H1 (cell line): Measurements from ENCODE around the gene PANX2. TPM values are rescaled to one million over a fixed set of nuclear protein-coding genes. Genes with fewer than 3 reads are reported as not detected.
A peak's percentile ranks its signal among the peaks of the same experiment; 100 is the strongest.

ENCODE experiments used
- CTCF ChIA-PET: fragments of 300-600 bp; sonication (Branson Sonifier 250); formaldehyde crosslinking; loops from one replicate; lab custom pipeline; 2021; ENCODE audit not compliant: partially characterized antibody; lab: Charles Lee
- POLR2A ChIA-PET: fragments of 300-600 bp; sonication (Branson Sonifier 250); formaldehyde crosslinking; loops from one replicate; lab custom pipeline; 2021; ENCODE audit warnings: inconsistent platforms; ENCODE audit not compliant: partially characterized antibody; lab: Charles Lee
- DNase-seq, 2 experiments: peaks; one replicate each; pipeline versions ENCODE4 v3.0.0 to v3.0.0-alpha.2; 2010 to 2022; ENCODE audit warnings: low spot score in 2 of 2, low read depth in 1 of 2, mixed read lengths in 1 of 2
- FAIRE-seq: peaks from 2 replicates; lab custom pipeline; 2011; peaks lifted over from hg19 to GRCh38; lab: Jason Lieb, UNC
- H2AFZ ChIP-seq: 2 replicates; pipeline ENCODE4 v1.8.1; 2012; ENCODE audit warnings: low read length, inconsistent platforms
- H2AK5ac ChIP-seq: 2 replicates; pipeline ENCODE4 v1.6.1; 2013; ENCODE audit warnings: low read depth, low read length
- H2BK120ac ChIP-seq: replicated peaks from 2 replicates; pipeline ENCODE3; 2013; ENCODE audit warnings: low read depth, low read length, inconsistent platforms
- H2BK12ac ChIP-seq: 2 replicates; pipeline ENCODE4 v1.6.1; 2013; ENCODE audit warnings: low read depth, low read length
- H2BK15ac ChIP-seq: 2 replicates; pipeline ENCODE4 v1.6.1; 2013; ENCODE audit warnings: low read length
- H2BK20ac ChIP-seq: 2 replicates; pipeline ENCODE4 v1.6.1; 2013; ENCODE audit warnings: low read length
- H2BK5ac ChIP-seq: 2 replicates; pipeline ENCODE4 v1.6.1; 2013; ENCODE audit warnings: low read depth, low read length
- H3K14ac ChIP-seq: 2 replicates; pipeline ENCODE4 v1.6.1; 2013; ENCODE audit warnings: inconsistent platforms; ENCODE audit not compliant: insufficient read length
- H3K18ac ChIP-seq: 2 replicates; pipeline ENCODE4 v1.6.1; 2013; ENCODE audit warnings: low read length; ENCODE audit errors: extremely low read depth
- H3K23ac ChIP-seq: 2 replicates; pipeline ENCODE4 v1.6.1; 2013; ENCODE audit warnings: inconsistent platforms; ENCODE audit not compliant: insufficient read length
- H3K23me2 ChIP-seq: 2 replicates; pipeline ENCODE4 v1.6.1; 2013; ENCODE audit warnings: low read depth, low read length
- H3K27ac ChIP-seq: 2 replicates; pipeline ENCODE4 v1.6.1; 2011; ENCODE audit warnings: low read depth, low read length, inconsistent platforms
- H3K27me3 ChIP-seq, 4 experiments: replicated peaks in 1 of 4; 1 replicate in 1 of 4; 2 replicates in 3 of 4; pipeline versions ENCODE4 v1.6.1 to v1.8.1; 2011 to 2013; ENCODE audit warnings: low read length in 3 of 4, mild to moderate bottlenecking in 3 of 4, inconsistent platforms in 2 of 4, mixed read lengths in 2 of 4, moderate library complexity in 1 of 4; ENCODE audit not compliant: control insufficient read depth in 3 of 4, insufficient read depth in 3 of 4; ENCODE audit errors: extremely low read depth in 1 of 4
- H3K36me3 ChIP-seq, 4 experiments: 2 replicates each; pipeline versions ENCODE4 v1.6.1 to v1.8.1; 2011 to 2013; ENCODE audit warnings: mild to moderate bottlenecking in 4 of 4, low read length in 3 of 4, moderate library complexity in 2 of 4, control low read depth in 1 of 4, inconsistent platforms in 1 of 4; ENCODE audit not compliant: insufficient read depth in 4 of 4, control insufficient read depth in 2 of 4
- H3K4ac ChIP-seq: replicated peaks from 2 replicates; pipeline ENCODE3; 2013; ENCODE audit warnings: low read length, low read depth, mixed read lengths, inconsistent platforms; ENCODE audit not compliant: insufficient read length
- H3K4me1 ChIP-seq, 4 experiments: replicated peaks in 1 of 4; 1 replicate in 1 of 4; 2 replicates in 3 of 4; pipeline versions ENCODE4 v1.6.1 to v1.8.1; 2011 to 2013; ENCODE audit warnings: low read length in 3 of 4, inconsistent platforms in 2 of 4, mixed read lengths in 1 of 4; ENCODE audit not compliant: insufficient read depth in 4 of 4, control insufficient read depth in 3 of 4
- H3K4me2 ChIP-seq, 2 experiments: 2 replicates each; pipeline versions ENCODE4 v1.6.1 to v1.8.1; 2011 to 2013; ENCODE audit warnings: low read depth in 2 of 2, low read length in 2 of 2, control low read depth in 1 of 2, inconsistent platforms in 1 of 2, mild to moderate bottlenecking in 1 of 2; ENCODE audit not compliant: insufficient read depth in 1 of 2
- H3K4me3 ChIP-seq, 4 experiments: fragments of 200-600, 300-600 bp in 1 of 4; sonication (generic), shearing (Covaris generic), sonication (Bioruptor Twin) in 1 of 4; 2 replicates each; pipeline versions ENCODE4 v1.5.1 to v1.8.1; 2011 to 2016; ENCODE audit warnings: low read length in 4 of 4, low read depth in 3 of 4, control low read depth in 2 of 4, inconsistent platforms in 2 of 4, mild to moderate bottlenecking in 2 of 4, mixed read lengths in 1 of 4, moderate library complexity in 1 of 4; ENCODE audit not compliant: insufficient read depth in 2 of 4; ENCODE audit errors: extremely low read depth in 1 of 4
- H3K56ac ChIP-seq: replicated peaks from 2 replicates; pipeline ENCODE3; 2013; ENCODE audit warnings: low read depth, mild to moderate bottlenecking, mixed read lengths, low read length, inconsistent platforms; ENCODE audit not compliant: insufficient read length
- H3K79me1 ChIP-seq: 2 replicates; pipeline ENCODE4 v1.6.1; 2013; ENCODE audit warnings: low read depth, low read length, control low read depth
- H3K79me2 ChIP-seq, 2 experiments: 2 replicates each; pipeline versions ENCODE4 v1.6.1 to v1.8.1; 2012 to 2013; ENCODE audit warnings: low read length in 2 of 2, mild to moderate bottlenecking in 2 of 2, inconsistent platforms in 1 of 2; ENCODE audit not compliant: insufficient read depth in 2 of 2, control insufficient read depth in 1 of 2
- H3K9ac ChIP-seq, 4 experiments: replicated peaks in 1 of 4; 1 replicate in 1 of 4; 2 replicates in 3 of 4; pipeline versions ENCODE4 v1.6.1 to v1.8.1; 2011 to 2013; ENCODE audit warnings: low read depth in 3 of 4, low read length in 3 of 4, control low read depth in 2 of 4, mild to moderate bottlenecking in 2 of 4, moderate library complexity in 2 of 4, inconsistent platforms in 1 of 4; ENCODE audit errors: extremely low read depth in 1 of 4
- H3K9me3 ChIP-seq, 2 experiments: 2 replicates each; pipeline versions ENCODE4 v1.6.1 to v1.8.1; 2012 to 2013; ENCODE audit warnings: mild to moderate bottlenecking in 2 of 2, moderate library complexity in 2 of 2, control low read depth in 1 of 2, inconsistent platforms in 1 of 2, low read depth in 1 of 2, low read length in 1 of 2, mixed read lengths in 1 of 2; ENCODE audit not compliant: insufficient read depth in 2 of 2
- H4K20me1 ChIP-seq, 2 experiments: replicated peaks in 1 of 2; 2 replicates each; pipeline versions ENCODE3 to v1.8.1; 2011 to 2013; ENCODE audit warnings: inconsistent platforms in 2 of 2, low read length in 2 of 2, mild to moderate bottlenecking in 1 of 2; ENCODE audit not compliant: insufficient read depth in 2 of 2, control insufficient read depth in 1 of 2
- H4K5ac ChIP-seq: 2 replicates; pipeline ENCODE4 v1.6.1; 2013; ENCODE audit warnings: low read length, low read depth, mixed read lengths, inconsistent platforms; ENCODE audit not compliant: insufficient read length
- H4K8ac ChIP-seq: 2 replicates; pipeline ENCODE4 v1.8.0; 2013; ENCODE audit warnings: mild to moderate bottlenecking, moderate library complexity, low read length, inconsistent platforms; ENCODE audit not compliant: insufficient read depth; ENCODE audit errors: extremely low read depth
- H4K91ac ChIP-seq: replicated peaks from 2 replicates; pipeline ENCODE3; 2013; ENCODE audit warnings: low read length, mixed read lengths, inconsistent platforms; ENCODE audit not compliant: insufficient read length
- CTBP2 ChIP-seq: IDR thresholded peaks from 2 replicates; pipeline ENCODE4 v1.7.0; 2011; ENCODE audit warnings: borderline replicate concordance, mild to moderate bottlenecking, moderate library complexity, mixed read lengths, low read length; ENCODE audit not compliant: insufficient read depth, insufficient read length
- KDM1A ChIP-seq: fragments of 200-600, 300-600 bp; sonication (generic); IDR thresholded peaks from 2 replicates; pipeline ENCODE4 v1.7.1; 2016; ENCODE audit warnings: mild to moderate bottlenecking, low read length, borderline replicate concordance
- PHF8 ChIP-seq: fragments of 200-600 bp; sonication (generic); conservative IDR thresholded peaks from 2 replicates; pipeline ENCODE4 v1.7.1; 2012; ENCODE audit warnings: low read depth, mild to moderate bottlenecking, inconsistent platforms, low read length, moderate library complexity
- WGBS, 2 experiments: shearing (Covaris generic) in 1 of 2; methylation state at CpG; one replicate each; pipeline versions ENCODE4 v1.1.6 to v1.1.7; 2013 to 2015; ENCODE audit warnings: low lambda C conversion rate in 2 of 2, mixed read lengths in 2 of 2, inconsistent platforms in 1 of 2, low coverage in 1 of 2, missing lambda C conversion rate in 1 of 2; ENCODE audit not compliant: insufficient replicate concordance in 2 of 2, insufficient coverage in 1 of 2, insufficient read length in 1 of 2; ENCODE audit errors: extremely low coverage in 1 of 2, missing lambda C conversion rate in 1 of 2; 5-methylcytosine and 5-hydroxymethylcytosine counted together
- polyA plus RNA-seq, 7 experiments: library from polyadenylated mRNA; depleted of rRNA in 3 of 7; stranded (reverse) in 5 of 7; unstranded in 2 of 7; fragments of >200 nt in 5 of 7; fragments of 200-250 nt in 2 of 7; gene quantifications; 1 replicate in 5 of 7; 2 replicates in 1 of 7; 4 replicates in 1 of 7; pipeline versions ENCODE4 v1.2.1 to v1.2.3, GENCODE V29; 2011 to 2013; ENCODE audit warnings: missing spikeins in 2 of 7, mixed read lengths in 2 of 7
- total RNA-seq: library from RNA; stranded (reverse); fragmentation: NEBNext Ultra II Directional; extraction: Animal tissue kit (Norgen Biotek cat#: 25700); gene quantifications from 2 replicates; pipeline ENCODE4 v1.2.1, GENCODE V29; 2021

PANX2 gene
- total and polyA plus RNA-seq, 2 of the 8 experiments (the other 6 are each of a cell fraction or from before 2014, with no cell fraction given) = 3.5 to 5.0 TPM

DNA sequence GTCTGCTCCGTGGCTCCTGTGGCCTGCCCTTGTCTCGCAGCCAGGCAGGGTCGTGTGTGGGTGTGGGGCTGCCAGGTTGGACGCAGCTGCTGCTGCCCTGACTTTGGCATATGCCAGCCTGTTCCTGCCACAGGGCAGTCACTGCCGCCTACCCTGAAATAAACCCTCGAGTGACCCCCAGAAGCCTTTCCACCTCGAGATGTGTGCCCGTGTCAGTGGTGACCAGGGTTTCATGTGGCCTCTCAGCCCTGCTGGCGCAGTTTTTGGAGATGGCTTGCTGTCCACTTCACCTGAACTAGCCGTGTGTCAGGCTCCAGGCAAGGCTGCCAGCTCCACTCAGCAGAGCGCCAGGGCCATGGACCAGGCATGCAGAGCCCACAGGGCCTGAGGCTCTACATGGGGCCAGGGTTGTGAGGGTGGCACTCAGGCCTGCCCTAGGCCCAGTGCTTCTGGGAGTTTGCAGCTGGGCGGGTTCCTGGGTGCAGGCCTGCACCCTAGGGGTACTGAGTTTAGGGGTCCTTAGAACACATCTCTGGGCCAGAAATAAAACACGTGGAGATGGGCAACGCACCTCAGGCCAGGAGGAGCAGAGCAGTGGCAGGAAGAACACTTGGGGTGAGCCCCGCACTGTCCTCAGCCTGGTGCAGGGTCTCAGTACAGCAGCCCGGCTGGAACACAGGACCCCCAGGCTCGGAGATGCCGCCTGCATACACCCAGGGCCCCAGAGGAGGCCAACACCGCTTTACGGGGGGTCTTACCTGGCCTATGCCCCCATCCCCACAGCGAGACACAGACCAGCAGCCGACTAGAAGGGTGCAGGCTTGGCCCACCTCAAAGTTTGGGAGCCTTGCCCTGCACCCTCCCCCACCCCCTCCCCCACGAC is 8.8 kb upstream of the PANX2 start:
- H2AK5ac ChIP-seq = peak overlapping the region; percentile 93; the same call in 1 of the 2 replicates
- CTCF ChIA-PET = interaction anchor here (1.5 kb wide), 1 partner anchor 10 kb away, joined by 7 read pairs; no protein-coding TSS in a partner anchor

More for the DNA sequence above, 8.8 kb upstream of the PANX2 start:
- Histone ChIP-seq H3K4ac (no peak overlapping the region), H3K23ac (no peak overlapping the region), H3K18ac (no peak overlapping the region), H4K20me1 (no peaks in the 10 kb centered on the region), H3K4me2 (no peak overlapping the region), H3K4me1 (peaks cover 0 to 8% (median 0%) of the 10 kb centered on the region in 4 experiments; a peak in 1 of 7 replicates), H3K4me3 (no peak overlapping the region), H4K5ac (no peak overlapping the region), H3K36me3 (no peaks in the 10 kb centered on the region), H2AFZ (no peak overlapping the region), H3K79me2 (no peaks in the 10 kb centered on the region), H2BK120ac (no peak overlapping the region), H4K91ac (no peak overlapping the region), H3K23me2 (no peaks in the 10 kb centered on the region), H3K27me3 (no peaks in the 10 kb centered on the region; a peak in 2 of 7 replicates), H2BK12ac (0 out of 2 replicates have a peak overlapping the region, but pooled peaks have one; percentile 80), H3K14ac (no peak overlapping the region), H3K27ac (no peak overlapping the region), H3K9me3 (peaks cover 0 to 7% of the 10 kb centered on the region in 2 experiments; a peak in 1 of 4 replicates), H2BK15ac (no peak overlapping the region; the same call in 1 of the 2 replicates), H3K56ac (no peak overlapping the region), H2BK5ac (no peak overlapping the region), H2BK20ac (peak overlapping the region; percentile 61; the same call in 1 of the 2 replicates), H4K8ac (no peak overlapping the region), H3K9ac (no peak overlapping the region), H3K79me1 (no peaks in the 10 kb centered on the region)
- 90% methylated on average over 23 of the region's 23 CpGs; no CpG with 5 or more reads in 1 of the 2 experiments for WGBS, 2 experiments
- no peak for DNase-seq
- POLR2A ChIA-PET = no interaction called here
- no peak for FAIRE-seq
- no peak for TF ChIP-seq CTBP2
- no peak for TF ChIP-seq PHF8
- TF ChIP-seq KDM1A = peak; percentile 45; the same call in 1 of the 2 replicates
